NCI-H1694 treated with DMSO at 0.1 percent for 48 hours (cell line): ENCODE results near the gene TMEM40.
"Not testable (repeated sequence)": the region's sequence is repeated elsewhere in the genome, so short reads cannot be mapped to it uniquely, and the experiment has no call there.

Experiments
- DNase-seq: peaks from one replicate; lab custom pipeline; 2025; lab: John Stamatoyannopoulos, UW

Gene TMEM40

DNA sequence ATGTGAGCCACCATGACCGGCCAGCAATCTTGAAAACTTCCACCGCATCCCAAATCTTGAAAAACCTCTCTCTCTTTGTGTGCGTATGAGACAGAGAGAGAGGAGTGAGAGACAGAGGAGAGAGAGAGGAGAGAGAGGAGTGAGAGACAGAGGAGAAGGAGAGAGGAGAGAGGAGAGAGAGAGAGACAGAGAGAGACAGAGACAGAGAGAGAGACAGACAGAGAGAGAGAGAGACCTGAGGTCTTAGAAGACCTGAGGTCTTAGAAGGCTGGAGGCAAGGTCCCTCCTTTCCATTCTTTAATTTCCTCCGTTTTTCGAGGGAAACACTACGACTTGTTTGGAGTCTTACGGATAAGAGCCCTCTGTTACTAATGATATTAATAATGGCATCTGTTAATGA is 39.5 kb downstream of the TMEM40 start:
- no peak for DNase-seq

DNA sequence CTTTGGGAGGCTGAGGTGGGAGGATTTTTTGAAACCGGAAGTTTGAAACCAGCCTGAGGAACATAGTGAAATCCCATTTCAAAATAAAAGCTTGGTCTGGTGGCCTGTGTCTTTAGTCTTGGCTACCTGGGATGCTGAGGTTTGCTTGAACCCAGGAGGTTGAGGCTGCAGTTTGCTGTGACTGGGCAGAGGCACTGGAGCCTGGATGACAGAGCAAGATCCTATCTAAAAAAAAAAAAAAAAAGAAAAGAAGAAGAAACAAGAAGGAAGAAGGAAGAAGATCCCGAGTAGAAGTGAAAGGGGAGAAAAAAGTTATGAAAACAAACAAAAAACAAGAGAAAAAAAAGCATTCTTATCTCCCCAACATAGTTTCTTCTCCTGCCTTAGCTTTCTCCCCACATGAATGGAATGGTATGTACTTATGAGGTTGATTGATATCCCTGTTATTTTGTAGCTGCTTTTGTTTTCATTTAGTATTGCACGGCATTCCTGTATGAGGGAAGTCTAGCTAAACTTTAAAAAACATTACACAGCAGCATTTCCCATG is 42.4 kb downstream of the TMEM40 start:
- DNase-seq: no peak

- no peak for DNase-seq
Measured at GRCh38 chr3:12714278-12714677, 44.8 kb downstream of the TMEM40 start.

DNA sequence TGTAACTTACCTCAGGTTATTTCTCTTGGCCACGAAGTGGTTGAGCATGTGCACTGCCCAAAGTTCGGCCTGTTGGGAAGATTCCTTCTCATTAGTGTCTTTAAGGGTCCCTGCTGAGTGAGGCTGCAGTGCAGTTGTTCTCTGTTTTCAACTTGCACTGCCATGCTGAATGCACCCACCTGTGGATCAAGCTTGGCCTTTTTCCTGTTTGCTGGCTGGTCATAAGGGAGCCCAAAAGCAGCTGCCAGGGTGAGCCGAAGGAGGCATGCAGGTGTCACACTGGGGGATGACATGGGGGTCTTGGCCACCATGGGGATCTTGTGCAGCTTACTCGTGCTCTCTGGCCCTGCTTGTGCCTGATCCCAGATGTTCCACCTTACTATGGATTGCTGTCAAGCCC is 49.0 kb downstream of the TMEM40 start:
- no peak for DNase-seq

- DNase-seq: no peak
Measured at GRCh38 chr3:12709334-12709733, 49.7 kb downstream of the TMEM40 start.

DNA sequence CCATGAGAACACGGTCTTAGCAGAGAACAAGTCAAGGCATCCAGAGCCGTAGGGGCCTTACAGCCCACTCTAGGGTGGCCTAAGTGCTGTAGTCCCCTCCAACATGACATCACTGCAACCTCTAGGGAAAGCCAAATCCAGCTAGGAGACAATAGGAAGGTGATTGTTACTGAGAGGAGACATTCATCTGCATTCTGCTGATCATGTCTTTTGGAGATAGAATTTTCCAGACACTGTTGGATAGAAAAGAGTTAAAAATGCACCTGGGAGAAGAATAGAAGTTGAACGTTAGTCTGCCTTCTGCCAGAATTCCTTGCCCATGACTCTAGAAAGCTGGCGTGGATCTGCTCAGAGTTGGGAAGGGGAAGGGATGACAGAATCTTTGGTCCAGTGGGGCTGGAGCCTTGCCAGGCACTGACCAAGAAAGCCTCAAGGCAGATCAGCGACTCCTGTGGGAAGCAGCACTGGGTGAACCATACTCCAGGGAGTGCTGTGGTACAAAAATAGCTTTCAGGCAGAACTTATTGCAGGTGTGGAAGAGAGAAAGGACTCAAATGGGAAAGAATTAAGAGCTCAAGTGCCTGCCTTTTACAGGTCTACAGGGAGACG is 50.4 kb downstream of the TMEM40 start:
- DNase-seq: no peak

DNA sequence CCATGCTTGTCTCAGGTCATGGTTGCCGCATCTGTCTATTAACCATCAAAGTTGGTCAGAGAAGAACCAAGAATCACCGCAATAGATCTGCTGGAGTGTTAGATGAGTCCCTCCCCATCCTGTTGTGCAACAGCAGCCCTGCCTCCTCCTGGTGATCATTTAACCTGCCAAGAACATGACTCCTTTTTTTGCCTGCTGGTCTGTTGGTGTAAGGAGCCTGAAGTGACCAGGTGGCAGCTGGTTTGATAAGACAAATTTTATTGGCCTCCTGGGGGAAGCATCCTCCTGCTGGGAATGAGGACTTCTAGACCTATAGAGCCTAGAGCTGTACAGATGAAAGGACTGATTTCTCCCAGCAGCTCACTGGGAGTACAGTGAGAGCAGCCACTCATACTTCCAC is 51.6 kb downstream of the TMEM40 start:
- no peak for DNase-seq

DNA sequence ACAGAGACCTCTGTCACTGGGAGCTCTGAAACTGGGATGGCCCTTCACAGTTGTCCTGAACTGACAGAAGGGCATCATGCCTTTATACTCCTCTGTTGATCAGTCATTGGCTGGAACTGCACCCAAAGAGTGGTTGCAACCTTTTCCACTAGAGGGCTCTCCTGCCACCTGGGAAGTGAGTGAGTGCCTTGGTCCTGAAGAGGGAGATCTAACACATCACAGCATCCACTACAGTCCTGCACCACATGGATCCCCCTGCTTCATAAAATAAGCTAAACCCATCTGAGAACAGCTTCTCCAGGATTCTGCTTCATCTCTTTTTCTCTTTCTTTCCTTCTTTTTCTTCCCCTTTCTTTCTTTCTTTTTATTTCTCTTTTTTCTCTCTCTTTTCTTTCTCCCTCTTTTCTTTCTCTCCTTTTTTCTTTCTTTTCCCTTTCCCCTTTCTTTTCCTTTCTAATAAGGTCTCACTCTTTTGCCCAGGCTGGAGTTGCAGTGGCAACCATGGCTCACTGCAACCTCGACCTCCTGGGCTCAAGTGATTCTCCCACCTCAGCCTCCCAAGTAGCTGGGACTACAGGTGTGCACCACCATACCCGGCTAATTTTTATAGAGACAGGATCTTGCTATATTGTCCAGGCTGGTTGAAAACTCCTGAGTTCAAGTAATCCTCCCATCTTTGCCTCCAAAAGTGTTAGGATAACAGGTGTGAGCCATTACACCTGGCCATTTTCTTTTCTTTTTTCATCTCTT is 52.4 kb downstream of the TMEM40 start:
- peak; percentile 54 for DNase-seq

- no peak for DNase-seq
Measured at GRCh38 chr3:12705981-12706380, 53.1 kb downstream of the TMEM40 start.

GRCh38 chr3:12705374-12705926 is 53.6 kb downstream of the TMEM40 start:
- no peak for DNase-seq

DNA sequence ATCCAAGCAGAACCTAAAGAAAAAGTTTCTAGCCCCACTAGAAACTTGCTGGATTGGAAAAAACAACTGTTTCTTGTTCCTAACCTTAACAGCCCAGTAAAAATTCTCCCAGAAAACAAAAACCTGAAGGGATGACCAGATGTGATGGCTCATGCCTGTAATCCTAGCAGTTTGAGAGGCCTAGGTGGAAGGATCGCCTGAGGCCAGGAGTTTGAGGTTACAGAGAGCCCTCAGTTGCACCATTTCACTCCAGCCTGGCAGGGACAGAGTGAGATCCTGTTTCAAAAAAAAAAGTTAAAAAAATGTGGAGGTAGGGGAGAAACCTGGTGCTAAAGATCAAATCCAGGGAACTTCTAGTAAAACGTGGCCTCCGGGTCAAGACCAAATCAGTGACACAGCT is 56.6 kb downstream of the TMEM40 start:
- DNase-seq: no peak

- DNase-seq: not testable (repeated sequence)
Measured at GRCh38 chr3:12701601-12702000, 57.5 kb downstream of the TMEM40 start.

- no peak for DNase-seq
Measured at GRCh38 chr3:12700800-12701199, 58.3 kb downstream of the TMEM40 start.

- DNase-seq: no peak
Measured at GRCh38 chr3:12695916-12696315, 63.1 kb downstream of the TMEM40 start.

- no peak for DNase-seq
Measured at GRCh38 chr3:12695112-12695511, 63.9 kb downstream of the TMEM40 start.

DNA sequence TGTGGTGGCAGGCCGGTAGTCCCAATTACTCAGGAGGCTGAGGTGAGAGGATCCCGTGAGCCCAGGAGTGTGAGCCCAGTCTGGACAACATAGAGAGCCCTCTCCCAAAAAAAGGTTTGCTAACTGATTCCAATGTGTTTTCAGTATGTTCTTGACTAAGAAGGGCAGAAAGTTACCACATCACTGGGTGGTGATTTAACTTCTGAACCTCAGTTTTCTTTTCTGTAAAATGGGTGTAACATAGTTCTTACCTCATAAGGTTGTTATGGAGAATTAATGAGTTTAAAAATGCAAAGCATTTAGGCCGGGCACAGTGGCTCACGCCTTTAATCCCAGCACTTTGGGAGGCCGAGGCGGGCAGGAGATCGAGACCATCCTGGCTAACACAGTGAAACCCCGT is 66.6 kb downstream of the TMEM40 start:
- DNase-seq: no peak

DNA sequence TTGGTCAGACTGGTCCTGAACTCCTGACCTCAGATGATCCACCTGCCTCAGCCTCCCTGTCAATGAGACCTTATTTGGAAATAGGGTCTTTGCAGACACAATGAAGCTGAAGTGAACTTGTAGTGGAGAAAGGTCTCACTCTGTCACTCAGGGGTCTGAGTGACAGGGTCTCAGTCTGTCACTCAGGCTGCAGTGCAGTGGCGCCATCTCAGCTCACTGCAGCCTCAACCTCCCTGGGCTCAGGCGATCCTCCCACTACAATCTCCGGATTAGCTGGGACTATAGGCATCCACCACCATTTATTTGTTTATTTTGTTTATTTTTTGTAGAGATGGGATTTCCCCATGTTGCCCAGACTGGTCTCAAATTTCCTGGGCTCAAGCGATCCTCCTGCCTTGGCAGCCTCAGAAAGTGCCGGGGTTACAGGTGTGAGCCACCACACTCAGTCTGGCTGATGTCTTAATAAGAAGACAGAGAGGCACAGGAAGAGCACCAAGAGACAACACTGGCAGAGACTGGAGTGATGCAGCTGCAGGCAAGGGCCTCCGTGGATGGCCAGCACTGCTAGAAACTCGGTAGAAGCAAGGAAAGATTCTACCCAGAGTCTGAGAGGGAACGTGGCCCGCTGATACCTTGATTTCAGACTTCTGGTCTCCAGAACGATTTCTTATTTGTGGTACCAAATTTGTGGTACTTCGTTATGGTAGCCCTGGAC is 68.9 kb downstream of the TMEM40 start:
- no peak for DNase-seq

GRCh38 chr3:12687948-12688347 is 71.1 kb downstream of the TMEM40 start:
- DNase-seq: no peak

- no peak for DNase-seq
Measured at GRCh38 chr3:12686096-12686495, 73.0 kb downstream of the TMEM40 start.
